T-cell (primary cell): ENCODE data around the gene NAA60. TPM values are rescaled to one million over a fixed set of nuclear protein-coding genes. Genes with fewer than 3 reads are reported as not detected.
"Not testable (repeated sequence)": the region's sequence is repeated elsewhere in the genome, so short reads cannot be mapped to it uniquely, and the experiment has no call there.

Source experiments
- ATAC-seq, 4 experiments: fragments of 200-7000 bp in 3 of 4; fragments of 150-1000 bp in 1 of 4; cut with Tn5 transposase; replicated peaks in 1 of 4; 1 replicate in 3 of 4; 2 replicates in 1 of 4; pipeline ENCODE4 v1.10.0; 2021; ENCODE audit warnings: moderate library complexity in 3 of 4, mild to moderate bottlenecking in 2 of 4, moderate number of reproducible peaks in 1 of 4
- CTCF ChIA-PET, 2 donors: fragments of 300-600 bp; sonication (Branson Sonifier 250); formaldehyde crosslinking; loops; one replicate each; lab custom pipeline; 2022; ENCODE audit warnings: antibody characterized with exemption in 2 of 2; lab: Charles Lee
- POLR2A ChIA-PET, 2 donors: fragments of 300-600 bp; sonication (Branson Sonifier 250); formaldehyde crosslinking; loops; one replicate each; lab custom pipeline; 2022; ENCODE audit warnings: antibody characterized with exemption in 2 of 2; lab: Charles Lee
- DNase-seq, 35 experiments: peaks; one replicate each; pipeline versions ENCODE4 v3.0.0 to v3.0.0-alpha.2; 2013 to 2023
- H3K27ac ChIP-seq: one replicate; pipeline ENCODE4 v1.5.1; 2013; ENCODE audit warnings: low read length
- H3K27me3 ChIP-seq, 2 experiments: replicated peaks in 1 of 2; 1 replicate in 1 of 2; 2 replicates in 1 of 2; pipeline versions ENCODE4 v1.6.1 to v1.7.0; 2013; ENCODE audit warnings: low read length in 1 of 2, mixed read lengths in 1 of 2; ENCODE audit not compliant: control insufficient read depth in 2 of 2, insufficient read depth in 2 of 2; ENCODE audit errors: extremely low read depth in 1 of 2
- H3K36me3 ChIP-seq, 2 donors: 1 replicate in 1 of 2; 2 replicates in 1 of 2; pipeline versions ENCODE4 v1.6.1 to v1.7.0; 2013; ENCODE audit warnings: low read length in 1 of 2; ENCODE audit not compliant: control insufficient read depth in 2 of 2, insufficient read depth in 1 of 2; ENCODE audit errors: extremely low read depth in 1 of 2
- H3K4me1 ChIP-seq, 2 experiments: 1 replicate in 1 of 2; 2 replicates in 1 of 2; pipeline versions ENCODE4 v1.6.1 to v1.7.0; 2013; ENCODE audit warnings: low read length in 2 of 2, mixed read lengths in 1 of 2; ENCODE audit not compliant: insufficient read depth in 2 of 2, control insufficient read depth in 1 of 2; ENCODE audit errors: extremely low read depth in 1 of 2
- H3K4me3 ChIP-seq, 2 donors: 1 replicate in 1 of 2; 2 replicates in 1 of 2; pipeline versions ENCODE4 v1.5.1 to v1.7.0; 2013; ENCODE audit warnings: mild to moderate bottlenecking in 2 of 2, low read length in 1 of 2, moderate library complexity in 1 of 2; ENCODE audit not compliant: control insufficient read depth in 1 of 2; ENCODE audit errors: extremely low read depth in 1 of 2
- H3K9me3 ChIP-seq: 2 replicates; pipeline ENCODE4 v1.7.0; 2013
- H3K27ac Mint-ChIP-seq, 2 donors: one replicate each; pipeline ENCODE4 v1.8.0; 2020 to 2021; ENCODE audit warnings: mild to moderate bottlenecking in 2 of 2, mixed read lengths in 2 of 2
- H3K27me3 Mint-ChIP-seq, 2 donors: one replicate each; pipeline ENCODE4 v1.8.0; 2021 to 2022; ENCODE audit warnings: mixed read lengths in 2 of 2
- H3K36me3 Mint-ChIP-seq: one replicate; pipeline ENCODE4 v1.8.0; 2021; ENCODE audit warnings: mixed read lengths
- H3K4me1 Mint-ChIP-seq, 3 donors: one replicate each; pipeline ENCODE4 v1.8.0; 2020 to 2022; ENCODE audit warnings: mixed read lengths in 3 of 3, mild to moderate bottlenecking in 1 of 3
- H3K4me3 Mint-ChIP-seq, 3 donors: one replicate each; pipeline ENCODE4 v1.8.0; 2020 to 2022; ENCODE audit warnings: mild to moderate bottlenecking in 3 of 3, mixed read lengths in 3 of 3, moderate library complexity in 3 of 3
- H3K9me3 Mint-ChIP-seq, 3 donors: one replicate each; pipeline ENCODE4 v1.8.0; 2020 to 2022; ENCODE audit warnings: mixed read lengths in 3 of 3
- WGBS: methylation state at CpG from one replicate; pipeline ENCODE4 v1.1.5; 2013; ENCODE audit warnings: missing lambda C conversion rate; ENCODE audit not compliant: insufficient coverage; 5-methylcytosine and 5-hydroxymethylcytosine counted together
- total RNA-seq, 35 experiments: library from RNA in 6 of 35; stranded (reverse) in 6 of 35; fragments of 120-200 nt in 1 of 35; gene quantifications; one replicate each; pipeline versions ENCODE4 v1.2.1 to v1.2.4 and lab custom pipeline; 2013 to 2026

NAA60 gene
- total RNA-seq, 5 donors from 2014 or later (not counting 1 experiment from before 2014, with no cell fraction given), result 40.9 to 67.6 (median 55.6) TPM

DNA sequence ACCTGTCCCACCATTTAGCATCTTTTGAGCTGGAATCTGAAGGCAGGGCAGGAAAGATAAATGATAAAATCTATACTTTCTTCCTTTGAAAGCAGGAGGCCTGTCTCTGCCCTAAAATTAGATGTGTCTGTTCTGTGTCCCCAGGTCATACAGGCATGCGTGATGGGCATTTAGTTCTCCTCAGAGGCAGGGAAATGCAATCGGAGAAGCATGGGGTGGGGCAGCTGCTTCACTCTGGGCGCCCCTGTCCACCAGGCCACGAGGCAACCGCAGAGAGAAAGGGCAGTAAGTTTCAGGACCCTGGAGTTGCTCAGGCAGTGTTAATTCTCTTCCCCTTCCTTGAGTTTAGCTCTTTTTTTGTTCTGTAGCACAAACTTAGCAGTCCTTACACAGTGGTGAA lies 82.5 kb downstream of the NAA60 start:
- no peak overlapping the region for H3K4me3 Mint-ChIP-seq
- ChIA-PET CTCF (no interaction called here), POLR2A (no interaction called here)

GRCh38 chr16:3527216-3527829 lies 83.8 kb downstream of the NAA60 start:
- H3K27ac ChIP-seq, H3K9me3 ChIP-seq, H3K4me3 ChIP-seq, ATAC-seq, H3K9me3 Mint-ChIP-seq, H3K27me3 ChIP-seq, H3K4me1 ChIP-seq, H3K27me3 Mint-ChIP-seq, POLR2A ChIA-PET, H3K4me3 Mint-ChIP-seq, CTCF ChIA-PET, H3K27ac Mint-ChIP-seq: not testable (repeated sequence)
- Mint-ChIP-seq H3K36me3 (peaks cover 40% of the 10 kb centered on the region), H3K4me1 (peaks cover 1 to 27% (median 23%) of the 10 kb centered on the region in 3 donors)
- DNase-seq, result peak in 25 of 35 experiments; percentile 6 to 56 (median 33)
- WGBS, result no CpG with 5 or more reads among the region's 12 CpGs
- peaks cover 5 to 47% of the 10 kb centered on the region in 2 donors for H3K36me3 ChIP-seq

More for the DNA sequence above, 82.5 kb downstream of the NAA60 start:
- no peak overlapping the region for H3K27ac ChIP-seq
- H3K36me3 ChIP-seq, result peaks cover 5 to 41% of the 10 kb centered on the region in 2 donors
- no peaks in the 10 kb centered on the region for H3K9me3 Mint-ChIP-seq
- DNase-seq, result no peak
- no peaks in the 10 kb centered on the region for H3K9me3 ChIP-seq
- H3K36me3 Mint-ChIP-seq, result peaks cover 38% of the 10 kb centered on the region
- no peak overlapping the region for H3K4me3 ChIP-seq
- H3K4me1 Mint-ChIP-seq, result peaks cover 1 to 27% (median 23%) of the 10 kb centered on the region in 3 donors
- no peaks in the 10 kb centered on the region for H3K27me3 ChIP-seq
- 100% methylated on average over 5 of the region's 5 CpGs for WGBS
- no peaks in the 10 kb centered on the region for H3K27me3 Mint-ChIP-seq
- ATAC-seq, result no peak
- peak overlapping the region; percentile 61 to 85 for H3K27ac Mint-ChIP-seq
- H3K4me1 ChIP-seq, result peaks cover 0 to 3% of the 10 kb centered on the region in 2 experiments

GRCh38 chr16:3528406-3528805 lies 84.9 kb downstream of the NAA60 start:
- no peak overlapping the region for H3K27ac ChIP-seq
- DNase-seq (no peak), ATAC-seq (no peak)
- H3K36me3 Mint-ChIP-seq, result peaks cover 36% of the 10 kb centered on the region
- no peaks in the 10 kb centered on the region for H3K9me3 ChIP-seq
- POLR2A ChIA-PET, result no interaction called here
- H3K27me3 ChIP-seq, result no peaks in the 10 kb centered on the region
- WGBS, result 100% methylated on average over 1 of the region's 2 CpGs
- no peaks in the 10 kb centered on the region for H3K9me3 Mint-ChIP-seq
- CTCF ChIA-PET, result interaction anchor here in 1 of 2 donors (0.7 kb wide), 1 partner anchor 9 kb away, joined by 3 read pairs; no protein-coding TSS in a partner anchor
- peak overlapping the region in 1 of 2 donors; percentile 44 for H3K27ac Mint-ChIP-seq
- H3K4me3 Mint-ChIP-seq, result no peak overlapping the region
- H3K4me1 ChIP-seq, result peaks cover 0 to 3% of the 10 kb centered on the region in 2 experiments
- H3K4me1 Mint-ChIP-seq, result peaks cover 1 to 27% (median 23%) of the 10 kb centered on the region in 3 donors
- no peaks in the 10 kb centered on the region for H3K27me3 Mint-ChIP-seq
- no peak overlapping the region for H3K4me3 ChIP-seq
- peaks cover 3 to 41% of the 10 kb centered on the region in 2 donors for H3K36me3 ChIP-seq

DNA sequence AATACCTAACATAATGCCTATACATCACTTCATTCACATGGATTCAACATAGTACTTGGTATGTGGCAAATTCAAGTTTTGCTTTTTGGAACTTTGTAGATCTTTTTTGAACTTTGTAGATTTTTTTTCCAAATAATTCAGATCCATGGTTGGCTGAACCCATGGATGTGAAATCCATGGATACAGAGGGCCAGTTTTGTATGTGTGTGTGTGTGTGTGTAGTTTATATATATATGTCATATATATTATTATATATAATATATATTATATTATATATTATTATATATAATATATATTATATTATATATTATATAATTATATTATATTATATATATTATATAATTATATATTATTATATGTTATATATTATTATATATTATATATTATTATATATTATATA lies 85.7 kb downstream of the NAA60 start:
- H3K4me3 ChIP-seq, result no peak overlapping the region
- H3K27me3 Mint-ChIP-seq, result no peaks in the 10 kb centered on the region
- DNase-seq (no peak), ATAC-seq (no peak)
- CTCF ChIA-PET, result no interaction called here
- no peak overlapping the region for H3K27ac ChIP-seq
- peaks cover 38% of the 10 kb centered on the region for H3K36me3 Mint-ChIP-seq
- no peaks in the 10 kb centered on the region for H3K9me3 Mint-ChIP-seq
- H3K27me3 ChIP-seq, result no peaks in the 10 kb centered on the region
- H3K4me1 Mint-ChIP-seq, result peaks cover 4 to 33% (median 26%) of the 10 kb centered on the region in 3 donors
- H3K36me3 ChIP-seq, result peaks cover 3 to 34% of the 10 kb centered on the region in 2 donors
- POLR2A ChIA-PET, result no interaction called here
- H3K27ac Mint-ChIP-seq, result no peak overlapping the region
- H3K4me1 ChIP-seq, result peaks cover 0 to 3% of the 10 kb centered on the region in 2 experiments
- no peak overlapping the region for H3K4me3 Mint-ChIP-seq
- H3K9me3 ChIP-seq, result no peaks in the 10 kb centered on the region

- no peak overlapping the region for H3K4me3 ChIP-seq
- no peak for DNase-seq
- Mint-ChIP-seq H3K4me1 (peaks cover 8 to 37% (median 33%) of the 10 kb centered on the region in 3 donors), H3K4me3 (no peak overlapping the region), H3K9me3 (no peaks in the 10 kb centered on the region), H3K36me3 (peaks cover 39% of the 10 kb centered on the region), H3K27ac (no peak overlapping the region), H3K27me3 (no peaks in the 10 kb centered on the region)
- no peaks in the 10 kb centered on the region for H3K27me3 ChIP-seq
- peaks cover 0 to 3% of the 10 kb centered on the region in 2 experiments for H3K4me1 ChIP-seq
- no peaks in the 10 kb centered on the region for H3K9me3 ChIP-seq
- peaks cover 3 to 31% of the 10 kb centered on the region in 2 donors for H3K36me3 ChIP-seq
- CTCF ChIA-PET, result no interaction called here
- WGBS, result 98% methylated on average over 12 of the region's 12 CpGs
- POLR2A ChIA-PET, result interaction anchor here in 1 of 2 donors (0.6 kb wide), 1 partner anchor 404 kb away, joined by 4 read pairs; no protein-coding TSS in a partner anchor
- ATAC-seq, result no peak
- H3K27ac ChIP-seq, result no peak overlapping the region
Measured at GRCh38 chr16:3530371-3530914, 87.0 kb downstream of the NAA60 start.

GRCh38 chr16:3532741-3533140 lies 89.3 kb downstream of the NAA60 start:
- Histone ChIP-seq H3K27me3 (no peaks in the 10 kb centered on the region), H3K27ac (no peak overlapping the region), H3K9me3 (no peaks in the 10 kb centered on the region), H3K36me3 (peaks cover 5 to 40% of the 10 kb centered on the region in 2 donors), H3K4me1 (no peaks in the 10 kb centered on the region), H3K4me3 (no peak overlapping the region)
- ChIA-PET CTCF (no interaction called here), POLR2A (interaction anchor here (0.5 to 0.7 kb wide), 2 partner anchors 332 to 666 kb away, joined by 3 to 5 read pairs; no protein-coding TSS in a partner anchor)
- no peaks in the 10 kb centered on the region for H3K27me3 Mint-ChIP-seq
- peaks cover 14 to 25% (median 24%) of the 10 kb centered on the region in 3 donors for H3K4me1 Mint-ChIP-seq
- peaks cover 43% of the 10 kb centered on the region for H3K36me3 Mint-ChIP-seq
- WGBS, result 99% methylated on average over 12 of the region's 12 CpGs
- no peak overlapping the region for H3K4me3 Mint-ChIP-seq
- DNase-seq, result no peak
- no peak overlapping the region for H3K27ac Mint-ChIP-seq
- no peak for ATAC-seq
- no peaks in the 10 kb centered on the region for H3K9me3 Mint-ChIP-seq
